ENCODE results near the gene SHANK3.

SHANK3 gene

DNA sequence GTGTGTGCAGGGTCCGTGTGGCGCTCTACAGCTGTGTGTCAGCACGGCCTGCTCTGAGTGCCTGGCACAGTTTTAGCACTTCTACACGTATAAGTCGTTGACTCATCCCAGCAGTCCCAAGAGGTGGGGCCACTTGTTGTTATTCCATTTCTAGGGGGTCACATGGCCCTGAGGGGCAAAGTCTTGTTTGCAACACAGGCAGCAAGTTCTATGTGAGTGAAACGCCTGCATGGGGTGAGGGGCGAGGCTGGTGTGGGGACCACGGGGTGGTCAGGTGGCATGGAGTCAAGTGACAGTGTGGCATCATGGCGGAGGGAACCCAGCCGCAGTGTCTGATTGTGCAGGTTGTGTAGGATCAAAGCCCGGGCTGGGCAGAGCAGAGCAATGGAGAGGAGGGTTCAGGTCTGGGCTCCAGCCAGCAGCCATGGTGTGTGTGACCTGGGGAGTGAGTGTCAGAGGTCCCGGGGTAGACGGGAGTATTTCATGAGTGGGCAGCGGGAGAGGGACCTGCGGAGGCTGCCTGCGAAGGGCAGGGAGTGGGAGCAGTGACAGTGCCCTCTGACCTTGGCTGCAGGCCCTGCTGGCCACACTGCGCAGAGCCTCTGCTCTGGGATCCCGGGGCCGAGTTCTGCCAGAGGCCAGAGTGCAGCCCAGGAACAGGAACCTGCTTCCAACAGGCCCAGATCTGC is 27.9 kb downstream of the SHANK3 start:
- DNase-seq, result no peak

DNA sequence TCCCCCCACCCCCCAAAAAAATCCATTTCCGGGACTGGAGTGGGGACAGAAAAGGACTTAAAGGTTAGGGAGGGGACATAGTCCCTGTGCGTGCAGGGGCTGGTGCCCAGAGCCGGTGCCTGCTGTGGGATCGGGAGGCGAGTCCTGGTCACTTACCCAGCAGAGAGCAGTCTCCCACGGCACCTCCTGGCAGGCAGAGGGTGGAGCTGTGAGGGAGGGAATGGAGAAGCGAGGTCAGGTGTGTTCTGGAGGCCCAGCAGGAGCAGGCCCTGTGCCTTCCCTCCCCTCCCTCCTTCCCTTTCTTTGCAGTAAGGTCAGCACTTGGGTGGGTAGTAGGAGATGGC is 28.4 kb downstream of the SHANK3 start:
- no peak for DNase-seq

GRCh38 chr22:50701428-50702154 is 29.0 kb downstream of the SHANK3 start:
- no peak for DNase-seq

DNA sequence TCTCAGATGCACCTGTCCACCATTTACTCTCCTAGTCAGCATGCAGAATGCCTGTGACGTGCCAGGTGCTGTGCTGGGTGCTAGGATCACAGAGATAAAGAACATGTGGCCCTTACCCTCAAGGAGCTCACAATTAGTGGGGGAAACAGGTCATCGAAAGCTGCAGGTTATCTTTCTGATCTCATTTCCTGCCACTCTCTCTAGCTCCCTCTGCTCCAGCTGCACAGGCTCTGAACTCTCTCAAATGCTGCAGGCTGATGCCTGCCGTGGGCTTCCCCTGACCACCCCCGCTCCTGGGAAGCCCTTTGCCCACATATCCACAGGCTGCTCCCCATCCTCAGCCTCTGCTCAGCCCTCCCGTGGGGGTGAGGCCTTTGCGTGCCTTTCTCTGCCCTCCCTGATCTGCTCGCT is 29.6 kb downstream of the SHANK3 start:
- no peak for DNase-seq

DNA sequence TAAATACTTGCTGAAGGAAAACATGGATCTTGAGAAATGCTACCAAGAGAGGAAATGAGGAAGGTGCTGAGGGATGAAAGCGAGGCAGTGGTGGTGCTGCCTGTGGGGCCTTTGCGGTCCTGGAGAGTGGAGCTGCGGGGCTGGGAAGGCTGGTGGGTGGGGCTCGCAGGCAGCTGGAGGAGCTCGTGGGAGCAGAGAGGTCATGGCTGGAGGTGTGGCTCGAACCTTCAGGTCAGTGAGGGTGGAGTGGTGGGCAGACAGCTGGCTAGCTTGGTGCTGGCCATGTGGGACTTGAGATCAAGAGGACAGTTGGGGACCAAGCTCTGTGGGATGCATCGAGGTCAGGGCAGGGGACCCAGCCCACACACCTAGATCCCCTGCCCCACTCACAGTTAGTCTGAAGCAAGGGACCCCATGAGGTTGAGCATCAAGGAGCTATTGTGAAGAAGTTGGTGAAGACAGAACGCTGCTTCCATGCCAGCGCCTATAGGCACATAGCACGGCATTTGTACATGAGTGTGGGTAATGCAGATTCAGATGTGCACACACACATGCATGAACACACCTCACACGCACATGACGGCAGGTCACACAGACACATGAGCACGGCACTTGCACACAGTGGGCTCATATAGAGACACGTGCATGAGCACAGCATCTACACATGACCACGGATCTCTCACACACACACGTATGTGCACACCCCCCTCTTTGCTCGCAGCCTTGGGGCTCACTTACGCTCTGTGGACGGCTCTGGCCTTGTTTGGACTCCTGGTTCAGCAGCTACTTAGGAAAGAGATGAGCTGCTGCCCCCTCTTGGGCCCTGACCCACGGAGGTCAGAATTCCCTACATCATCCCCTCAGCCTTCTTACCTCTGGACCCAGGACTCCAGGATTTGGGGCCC is 30.4 kb downstream of the SHANK3 start:
- no peak for DNase-seq

DNA sequence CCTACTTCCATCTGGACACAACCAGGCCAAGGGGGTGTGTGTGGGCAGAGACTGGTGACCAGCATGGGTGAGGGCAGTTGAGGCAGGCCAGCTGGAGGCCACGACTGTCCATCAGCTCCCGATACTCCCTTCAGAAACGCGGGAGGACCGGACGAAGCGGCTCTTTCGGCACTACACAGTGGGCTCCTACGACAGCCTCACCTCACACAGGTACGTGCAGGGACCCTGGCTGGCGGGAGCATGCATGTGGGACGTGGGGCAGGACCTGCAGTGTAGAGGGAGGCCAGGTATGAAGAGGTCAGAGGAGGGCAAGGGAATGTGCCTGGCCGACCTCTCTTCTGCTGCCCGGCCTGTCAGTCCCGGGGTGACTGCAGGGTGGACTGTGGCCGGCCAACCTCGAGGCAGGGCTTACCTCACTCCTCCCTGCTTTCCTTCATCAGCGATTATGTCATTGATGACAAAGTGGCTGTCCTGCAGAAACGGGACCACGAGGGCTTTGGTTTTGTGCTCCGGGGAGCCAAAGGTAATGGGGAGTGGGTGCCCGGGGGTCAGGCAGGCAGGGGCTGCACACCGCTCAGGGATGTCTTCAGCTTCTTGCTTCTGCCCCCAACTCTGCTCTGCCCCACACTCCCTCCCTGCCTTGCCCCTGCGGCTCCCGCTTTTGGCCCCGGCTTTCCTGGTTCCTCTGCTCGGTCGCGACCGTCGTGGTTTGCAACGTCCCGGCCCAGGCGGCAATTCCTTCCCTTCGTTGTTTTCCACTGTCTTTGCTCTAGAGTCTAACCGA is 31.3 kb downstream of the SHANK3 start:
- no peak for DNase-seq

- DNase-seq, result no peak
These were observed 32.0 kb downstream of the SHANK3 start for GRCh38 chr22:50704510-50705218.

- peak; percentile 97 for DNase-seq
These were observed 32.6 kb downstream of the SHANK3 start for GRCh38 chr22:50705219-50705691.

- DNase-seq, result no peak
These were observed 33.3 kb downstream of the SHANK3 start for GRCh38 chr22:50705851-50706351.

- no peak for DNase-seq
These were observed 34.0 kb downstream of the SHANK3 start for GRCh38 chr22:50706481-50707125.

DNA sequence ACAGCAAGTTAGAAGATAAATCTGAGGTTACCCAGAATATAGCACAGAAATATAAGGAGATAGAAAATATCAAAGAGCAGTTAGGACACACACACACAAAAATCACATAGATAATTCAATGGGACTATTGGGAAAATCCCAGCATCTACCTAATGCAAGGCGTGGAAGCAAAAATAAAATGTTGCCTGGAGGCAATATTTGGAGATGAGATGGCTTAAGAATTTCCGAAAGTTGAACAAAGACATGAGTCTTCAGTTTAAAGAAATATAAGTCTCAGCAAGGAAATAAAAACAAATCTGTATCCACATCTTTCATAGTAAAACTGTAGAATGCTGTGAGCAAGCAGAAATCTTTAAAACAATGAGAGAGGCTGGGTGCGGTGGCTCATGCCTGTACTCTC is 35.9 kb downstream of the SHANK3 start:
- no peak for DNase-seq

GRCh38 chr22:50708996-50709395 is 36.4 kb downstream of the SHANK3 start:
- no peak for DNase-seq

- DNase-seq, result no peak
These were observed 37.6 kb downstream of the SHANK3 start for GRCh38 chr22:50710221-50710620.

DNA sequence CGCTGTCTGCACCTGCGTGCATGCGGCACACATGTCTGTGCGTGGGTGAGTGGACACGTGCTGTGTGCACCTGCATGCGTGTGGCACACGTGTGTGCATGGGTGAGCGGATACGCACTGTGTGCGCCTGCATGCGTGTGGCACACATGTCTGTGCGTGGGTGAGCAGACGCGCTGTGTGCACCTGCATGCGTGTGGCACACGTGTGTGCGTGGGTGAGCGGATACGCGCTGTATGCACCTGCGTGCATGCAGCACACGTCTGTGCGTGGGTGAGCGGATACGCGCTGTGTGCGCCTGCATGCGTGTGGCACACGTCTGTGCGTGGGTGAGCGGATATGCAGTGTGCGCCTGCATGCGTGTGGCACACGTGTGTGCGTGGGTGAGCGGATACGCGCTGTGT is 38.3 kb downstream of the SHANK3 start:
- no peak for DNase-seq

DNA sequence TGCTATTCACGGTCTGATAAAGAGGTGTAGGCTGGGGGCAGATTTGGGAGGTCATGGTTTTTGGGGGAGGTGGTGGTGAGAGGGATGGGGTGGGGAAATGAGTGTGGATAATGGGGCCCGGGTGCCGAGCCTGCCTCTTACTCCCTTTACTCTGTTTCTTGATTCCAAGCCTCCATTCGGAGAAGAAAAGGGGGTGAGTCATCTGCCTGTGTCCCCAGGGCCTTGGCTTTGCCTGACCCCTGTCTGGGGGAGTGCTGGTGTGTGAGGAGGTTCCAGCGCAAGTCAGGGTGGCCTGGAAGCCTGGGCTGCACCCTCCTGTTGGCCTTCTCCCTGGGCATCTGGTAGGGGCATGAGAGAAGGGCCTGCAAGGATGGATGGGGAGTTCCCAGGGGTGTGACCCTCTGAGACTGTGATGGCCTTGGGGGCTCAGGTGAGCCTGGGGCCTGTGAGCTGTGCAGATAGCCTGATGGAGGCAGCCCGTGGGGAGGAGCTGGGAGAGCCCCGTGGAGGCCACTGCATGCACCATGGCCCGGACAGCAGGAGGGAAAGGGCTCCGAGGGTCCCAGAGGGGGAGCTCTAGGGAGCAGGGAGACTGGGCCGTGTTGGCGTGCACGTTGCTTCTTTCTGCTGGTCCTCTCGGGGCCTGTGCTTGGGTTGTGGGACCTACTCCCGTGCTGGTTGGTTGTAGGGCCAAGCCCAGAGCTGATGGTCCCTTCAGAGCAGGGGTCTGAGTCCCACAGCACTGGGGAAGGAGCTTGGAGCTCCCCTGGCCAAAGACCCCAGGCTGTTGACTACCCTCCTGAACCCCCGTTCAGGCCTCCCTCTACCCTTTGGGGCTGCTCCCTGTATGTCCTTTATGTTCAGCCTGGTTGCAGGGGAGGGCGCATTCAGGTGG is 39.1 kb downstream of the SHANK3 start:
- no peak for DNase-seq

DNA sequence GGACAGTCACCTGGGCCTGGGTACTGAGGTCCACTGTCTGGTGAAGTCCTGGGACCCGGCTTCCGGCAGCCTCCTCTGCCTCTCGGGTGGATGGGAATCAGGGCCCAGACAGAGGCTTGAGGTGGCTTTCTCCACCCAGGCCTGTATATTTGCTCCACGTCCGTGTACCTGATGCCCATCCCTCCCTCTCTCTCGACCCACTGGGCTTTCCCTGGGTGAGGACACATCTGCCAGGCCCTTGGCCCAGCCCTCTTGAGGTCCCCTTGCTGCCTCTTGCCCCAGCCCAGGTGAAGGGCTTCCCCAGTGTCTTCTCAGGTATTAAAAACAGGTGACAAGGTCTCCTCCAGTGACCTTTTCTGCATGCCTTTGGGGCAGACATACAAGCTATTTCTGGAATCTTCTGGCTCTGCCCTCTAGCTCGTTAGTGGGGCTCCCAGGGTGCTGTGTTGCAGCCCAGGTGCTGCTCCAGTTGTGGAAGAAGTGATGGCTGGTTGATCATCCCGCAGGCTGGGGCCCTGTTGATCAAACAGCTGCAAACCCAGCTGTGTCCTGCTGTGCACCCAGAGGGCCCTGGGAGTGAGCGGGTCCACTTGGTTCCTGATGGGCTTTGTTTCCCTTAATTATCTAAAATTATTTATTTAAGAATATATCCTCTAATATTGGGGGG is 39.9 kb downstream of the SHANK3 start:
- DNase-seq, result no peak

- no peak for DNase-seq
These were observed 40.4 kb downstream of the SHANK3 start for GRCh38 chr22:50713008-50713385.

GRCh38 chr22:50713571-50714056 is 41.0 kb downstream of the SHANK3 start:
- no peak for DNase-seq

- DNase-seq, result no peak
These were observed 41.5 kb downstream of the SHANK3 start for GRCh38 chr22:50714150-50714549.
